Measurements from ENCODE around the gene FOXP1. TPM values are rescaled to one million over a fixed set of nuclear protein-coding genes. Genes with fewer than 3 reads are reported as not detected.

The FOXP1 gene
- total RNA-seq, 4 donors from 2014 or later: 13.2 to 46.6 (median 29.2) TPM

DNA sequence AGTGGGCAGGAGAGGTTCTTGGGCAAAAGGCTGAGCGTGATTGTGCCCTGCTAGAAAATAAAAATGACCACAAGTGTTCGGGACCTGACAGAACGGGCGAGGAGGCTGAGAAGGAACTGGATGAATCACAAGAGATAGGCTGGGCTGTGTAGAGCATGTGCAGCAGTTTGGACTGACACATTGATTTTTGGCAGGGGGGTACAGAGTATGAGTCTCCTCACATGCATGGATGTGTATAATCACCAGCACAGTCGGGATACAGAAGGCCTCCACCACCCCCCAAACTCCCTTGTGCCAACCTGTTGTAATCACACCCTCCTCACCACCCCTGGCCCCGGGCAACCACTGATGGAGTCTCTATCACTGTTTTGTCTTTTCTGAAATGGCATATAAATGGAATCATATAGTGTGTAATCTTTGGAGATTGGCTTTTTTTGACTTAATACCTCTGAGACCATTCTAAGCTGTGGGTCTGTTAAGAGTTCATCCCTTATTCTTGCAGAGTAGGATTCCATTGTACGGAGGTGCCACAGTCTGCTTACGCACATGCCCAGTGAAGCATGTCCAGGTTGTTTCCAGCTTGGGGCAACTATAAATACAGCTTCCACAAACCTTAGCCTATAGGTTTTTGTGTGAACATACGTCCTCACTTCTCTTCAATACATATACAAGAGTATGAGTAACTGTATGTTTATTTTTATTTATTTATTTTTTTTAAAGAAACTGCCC is 438.8 kb downstream of the FOXP1 start:
- TF ChIP-seq CTCF (IDR thresholded peaks at IDR 0.05 in 4 of 5, conservative IDR thresholded peaks at IDR 0.05 in 1 of 5): no peak
- TF ChIP-seq POLR2A (IDR thresholded peaks at IDR 0.05): no peak
- Histone ChIP-seq H3K4me3 (no peak overlapping the region), H3K4me1 (no peaks in the 10 kb centered on the region), H3K27ac (no peak overlapping the region), H3K27me3 (no peaks in the 10 kb centered on the region), H3K9me3 (no peaks in the 10 kb centered on the region), H3K36me3 (no peaks in the 10 kb centered on the region)
- ATAC-seq (no peak), DNase-seq (no peak)
- intact Hi-C loops (cut with DNase I; ENCODE audit: low total_unique reads) (no loop called here), in situ Hi-C loops (cut with MboI; ENCODE audit: low sequenced_read_pairs in 4 of 4) (loop anchor here in 1 of 4 donors (25.0 kb wide), 1 partner anchor 443 kb away; the partner anchor contains the start of gene FOXP1)

DNA sequence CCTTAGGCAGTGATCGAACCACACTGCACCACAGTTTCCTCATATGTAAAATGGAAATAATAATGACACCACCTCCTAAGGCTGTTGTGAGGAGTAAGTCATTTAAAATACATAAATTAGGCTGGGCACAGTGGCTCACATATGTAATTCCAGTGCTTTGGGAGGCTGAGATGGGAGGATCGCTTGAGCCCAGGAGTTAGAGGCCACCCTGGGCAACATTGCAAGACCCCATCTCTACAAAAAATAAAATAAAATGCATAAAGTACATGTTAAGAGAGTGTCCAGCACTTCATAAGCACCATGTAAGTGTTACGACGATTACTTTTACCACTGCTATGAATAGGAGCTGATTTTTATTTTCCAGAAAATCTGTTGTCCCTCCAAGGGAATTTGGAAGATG is 440.0 kb downstream of the FOXP1 start:
- no peak for TF ChIP-seq POLR2A (IDR thresholded peaks at IDR 0.05)
- no peak for TF ChIP-seq CTCF (IDR thresholded peaks at IDR 0.05 in 4 of 5, conservative IDR thresholded peaks at IDR 0.05 in 1 of 5)
- no peaks in the 10 kb centered on the region for H3K36me3 ChIP-seq
- H3K27me3 ChIP-seq: no peaks in the 10 kb centered on the region
- no peaks in the 10 kb centered on the region for H3K9me3 ChIP-seq
- no peak for DNase-seq
- no peak overlapping the region for H3K27ac ChIP-seq
- in situ Hi-C loops (cut with MboI; ENCODE audit: low sequenced_read_pairs in 4 of 4) (loop anchor here in 1 of 4 donors (25.0 kb wide), 1 partner anchor 444 kb away; the partner anchor contains the start of gene FOXP1), intact Hi-C loops (cut with DNase I; ENCODE audit: low total_unique reads) (no loop called here)
- no peak overlapping the region for H3K4me3 ChIP-seq
- no peak for ATAC-seq
- peaks cover 0 to 2% of the 10 kb centered on the region in 2 donors for H3K4me1 ChIP-seq

GRCh38 chr3:71142441-71143161 is 440.9 kb downstream of the FOXP1 start:
- no peak overlapping the region for H3K27ac ChIP-seq
- no peak for ATAC-seq
- H3K4me1 ChIP-seq: peaks cover 0 to 5% of the 10 kb centered on the region in 2 donors
- in situ Hi-C loops (cut with MboI; ENCODE audit: low sequenced_read_pairs in 4 of 4): loop anchor here in 1 of 4 donors (25.0 kb wide), 1 partner anchor 445 kb away; the partner anchor contains the start of gene FOXP1
- H3K4me3 ChIP-seq: no peak overlapping the region
- H3K9me3 ChIP-seq: no peaks in the 10 kb centered on the region
- H3K36me3 ChIP-seq: no peaks in the 10 kb centered on the region
- no peak for DNase-seq
- intact Hi-C loops (cut with DNase I; ENCODE audit: low total_unique reads): no loop called here
- no peaks in the 10 kb centered on the region for H3K27me3 ChIP-seq
- TF ChIP-seq POLR2A (IDR thresholded peaks at IDR 0.05) (no peak), CTCF (IDR thresholded peaks at IDR 0.05 in 4 of 5, conservative IDR thresholded peaks at IDR 0.05 in 1 of 5) (no peak)

- ATAC-seq (no peak), DNase-seq (no peak)
- in situ Hi-C loops (cut with MboI; ENCODE audit: low sequenced_read_pairs in 4 of 4) (loop anchor here in 1 of 4 donors (25.0 kb wide), 1 partner anchor 447 kb away; the partner anchor contains the start of gene FOXP1), intact Hi-C loops (cut with DNase I; ENCODE audit: low total_unique reads) (no loop called here)
- Histone ChIP-seq H3K4me3 (no peak overlapping the region), H3K27me3 (no peaks in the 10 kb centered on the region), H3K9me3 (no peaks in the 10 kb centered on the region), H3K4me1 (peaks cover 0 to 10% of the 10 kb centered on the region in 2 donors), H3K27ac (no peak overlapping the region), H3K36me3 (no peaks in the 10 kb centered on the region)
- TF ChIP-seq CTCF (IDR thresholded peaks at IDR 0.05 in 4 of 5, conservative IDR thresholded peaks at IDR 0.05 in 1 of 5) (no peak), POLR2A (IDR thresholded peaks at IDR 0.05) (no peak)
Measured at GRCh38 chr3:71140477-71140876, 443.1 kb downstream of the FOXP1 start.
